HepG2 (cell line): ENCODE measurements around the gene CREB1. TPM values are rescaled to one million over a fixed set of nuclear protein-coding genes. Genes with fewer than 3 reads are reported as not detected.

ENCODE experiments used
- ATAC-seq: fragments of 200-7000 bp; cut with Tn5 transposase; 3 replicates; pipeline ENCODE4 v1.9.1; 2020; ENCODE audit warnings: mild to moderate bottlenecking, moderate library complexity
- BruUV-seq: library from RNA; stranded (reverse); fragments of 400-500 nt; replicated peaks from 2 replicates; lab custom pipeline; 2021; lab: Mats Ljungman, UMichigan
- CTCF ChIA-PET: fragments of 300-600 bp; formaldehyde crosslinking; extraction: SDS; loops from one replicate; lab custom pipeline; 2021; ENCODE audit warnings: low total read pairs, inconsistent platforms, low intra/inter-chr PET ratio; lab: Yijun Ruan, JAX
- POLR2A ChIA-PET: fragments of 350-600 bp; sonication (Branson Sonifier 250); formaldehyde crosslinking; loops from one replicate; lab custom pipeline; 2020; ENCODE audit warnings: antibody characterized with exemption, inconsistent platforms; lab: Yijun Ruan, JAX
- DNase-seq: peaks from one replicate; pipeline ENCODE4 v3.0.0-alpha.2; 2015; ENCODE audit warnings: low spot score
- FAIRE-seq: peaks from 3 replicates; lab custom pipeline; 2011; peaks lifted over from hg19 to GRCh38; lab: Jason Lieb, UNC
- H2AFZ ChIP-seq: one replicate; pipeline ENCODE4 v1.6.1; 2011; ENCODE audit warnings: low read length, inconsistent platforms
- H3K27ac ChIP-seq: fragments of 300-600 bp; 3 replicates; pipeline ENCODE4 v1.8.0; 2011; ENCODE audit warnings: mixed run types, mild to moderate bottlenecking, mixed read lengths, low read length, inconsistent platforms; ENCODE audit not compliant: insufficient read depth; ENCODE audit errors: extremely low read length
- H3K27me3 ChIP-seq, 2 experiments: fragments of 200-600 bp in 1 of 2; 2 replicates in 1 of 2; 3 replicates in 1 of 2; pipeline versions ENCODE4 v1.6.0 to v1.8.0; 2011; ENCODE audit warnings: low read length in 2 of 2, mild to moderate bottlenecking in 2 of 2, moderate library complexity in 2 of 2, inconsistent platforms in 1 of 2; ENCODE audit not compliant: insufficient read depth in 2 of 2, control insufficient read depth in 1 of 2
- H3K36me3 ChIP-seq, 2 experiments: fragments of 200-600 bp in 1 of 2; replicated peaks in 1 of 2; 2 replicates in 1 of 2; 3 replicates in 1 of 2; pipeline versions ENCODE4 v1.5.1 to v1.8.0; 2011; ENCODE audit warnings: low read length in 2 of 2, inconsistent platforms in 1 of 2; ENCODE audit not compliant: insufficient read depth in 2 of 2, control insufficient read depth in 1 of 2
- H3K4me1 ChIP-seq: 2 replicates; pipeline ENCODE4 v1.5.1; 2012; ENCODE audit warnings: low read length, inconsistent platforms; ENCODE audit not compliant: insufficient read depth
- H3K4me2 ChIP-seq: 2 replicates; pipeline ENCODE4 v1.6.0; 2011; ENCODE audit warnings: low read depth, low read length, inconsistent platforms
- H3K4me3 ChIP-seq, 3 experiments: fragments of 200-600 bp in 1 of 3; sonication (generic), shearing (Covaris generic) in 1 of 3; replicated peaks in 1 of 3; 2 replicates each; pipeline ENCODE4 v1.5.1; 2011 to 2016; ENCODE audit warnings: low read length in 3 of 3, inconsistent platforms in 2 of 3, low read depth in 2 of 3, mild to moderate bottlenecking in 2 of 3, control low read depth in 1 of 3, mixed read lengths in 1 of 3; ENCODE audit not compliant: insufficient read depth in 1 of 3
- H3K79me2 ChIP-seq: one replicate; pipeline ENCODE4 v1.6.1; 2011; ENCODE audit warnings: low read length, inconsistent platforms; ENCODE audit not compliant: insufficient read depth
- H3K9ac ChIP-seq: 2 replicates; pipeline ENCODE4 v1.6.0; 2011; ENCODE audit warnings: mild to moderate bottlenecking, low read depth, low read length, inconsistent platforms; ENCODE audit not compliant: insufficient read depth
- H3K9me3 ChIP-seq: 2 replicates; pipeline ENCODE4 v1.5.1; 2012; ENCODE audit warnings: mild to moderate bottlenecking, low read length
- H4K20me1 ChIP-seq: 2 replicates; pipeline ENCODE4 v1.6.0; 2011; ENCODE audit warnings: inconsistent platforms, mild to moderate bottlenecking, low read length, moderate library complexity; ENCODE audit not compliant: insufficient read depth
- AGO1 ChIP-seq: fragments of 200-400 bp; formaldehyde crosslinking; IDR thresholded peaks from 2 replicates; pipeline ENCODE4 v1.6.1; 2017; ENCODE audit warnings: mild to moderate bottlenecking, low read depth, low read length, moderate library complexity; ENCODE audit not compliant: poor library complexity, severe bottlenecking
- FOXA1 ChIP-seq, 2 experiments: fragments of 450-650 bp in 1 of 2; sonication (generic) in 1 of 2; formaldehyde crosslinking in 1 of 2; IDR thresholded peaks; 2 replicates each; pipeline versions ENCODE4 v1.4.0 to v1.6.1; 2016 to 2020; ENCODE audit warnings: missing genetic modification reagents in 1 of 2
- NFE2L1 ChIP-seq: sonication (generic); formaldehyde crosslinking; IDR thresholded peaks from 2 replicates; pipeline ENCODE4 v1.4.0; 2020; ENCODE audit warnings: missing genetic modification reagents, mild to moderate bottlenecking, borderline replicate concordance
- NR2C2 ChIP-seq: sonication (generic); formaldehyde crosslinking; IDR thresholded peaks from 2 replicates; pipeline ENCODE4 v1.4.0; 2020; ENCODE audit warnings: missing genetic modification reagents, mild to moderate bottlenecking, moderate library complexity, borderline replicate concordance
- WGBS: methylation state at CpG from one replicate; pipeline ENCODE4 v1.1.6; 2017; ENCODE audit warnings: low lambda C conversion rate; 5-methylcytosine and 5-hydroxymethylcytosine counted together
- in situ Hi-C: cut with HindIII; loops from 2 replicates; pipeline ENCODE4 v1.10.0; 2017; ENCODE audit warnings: low pct_unique_long_range_greater_than_20kb; ENCODE audit not compliant: extremely low pct_ligation_motif_present
- intact Hi-C: fragments of 100-400 bp; cut with micrococcal nuclease; formaldehyde crosslinking; loops from one replicate; pipeline ENCODE4 v1.10.0; 2022; ENCODE audit not compliant: unreplicated experiment
- polyA plus RNA-seq, 8 experiments: library from polyadenylated mRNA; depleted of rRNA in 3 of 8; stranded (reverse) in 7 of 8; unstranded in 1 of 8; fragments of >200 nt; fragmentation: Illumina TruSeq in 4 of 8; extraction: Trizol in 4 of 8; gene quantifications; 2 replicates each; pipeline versions ENCODE4 v1.2.1 to v1.2.3, GENCODE V29; 2011 to 2016; ENCODE audit warnings: low read depth in 4 of 8, missing spikeins in 1 of 8, mixed read lengths in 1 of 8; ENCODE audit not compliant: insufficient read depth in 1 of 8
- total RNA-seq, 5 experiments: library from RNA; depleted of rRNA; stranded (reverse); fragments of >200 nt; fragmentation: Illumina TruSeq; extraction: Trizol; gene quantifications; 2 replicates each; pipeline ENCODE4 v1.2.3, GENCODE V29; 2016; ENCODE audit warnings: low read depth in 1 of 5
- TF ChIP-seq, protein P1 (sequence below): sonication (generic); formaldehyde crosslinking; conservative IDR thresholded peaks from 2 replicates; pipeline ENCODE4 v1.4.0; 2020; ENCODE audit warnings: mild to moderate bottlenecking, missing genetic modification reagents, moderate library complexity
- TF ChIP-seq, protein P2 (sequence below): sonication (generic); formaldehyde crosslinking; IDR thresholded peaks from 2 replicates; pipeline ENCODE4 v1.8.0; 2022; ENCODE audit warnings: missing genetic modification reagents, mild to moderate bottlenecking, inconsistent platforms, borderline replicate concordance

CREB1 gene
- total and polyA plus RNA-seq, 2 of the 13 experiments (the other 11 are each of a cell fraction or from before 2014, with no cell fraction given), result 51.8 to 51.9 TPM

DNA sequence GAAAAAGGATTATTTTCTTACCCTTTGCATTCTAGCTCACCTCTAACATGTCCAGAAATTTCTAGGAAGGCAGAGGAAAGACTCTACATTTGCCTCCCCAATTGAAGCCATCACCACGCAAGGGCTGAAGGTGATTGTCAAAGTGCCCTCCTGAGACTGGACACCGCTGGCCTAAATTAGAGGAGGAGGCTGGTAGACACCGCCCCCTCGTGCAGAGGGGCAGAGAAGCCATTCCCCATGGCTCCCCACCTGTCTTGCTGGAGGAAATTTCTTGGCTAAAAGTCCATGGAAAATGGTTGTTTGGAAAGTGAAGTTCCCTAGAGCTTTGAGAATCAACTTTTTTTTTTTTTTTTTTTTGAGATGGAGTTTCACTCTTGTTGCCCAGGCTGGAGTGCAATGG is 31.3 kb upstream of the CREB1 start (continued):
- TF ChIP-seq, protein P1, sequence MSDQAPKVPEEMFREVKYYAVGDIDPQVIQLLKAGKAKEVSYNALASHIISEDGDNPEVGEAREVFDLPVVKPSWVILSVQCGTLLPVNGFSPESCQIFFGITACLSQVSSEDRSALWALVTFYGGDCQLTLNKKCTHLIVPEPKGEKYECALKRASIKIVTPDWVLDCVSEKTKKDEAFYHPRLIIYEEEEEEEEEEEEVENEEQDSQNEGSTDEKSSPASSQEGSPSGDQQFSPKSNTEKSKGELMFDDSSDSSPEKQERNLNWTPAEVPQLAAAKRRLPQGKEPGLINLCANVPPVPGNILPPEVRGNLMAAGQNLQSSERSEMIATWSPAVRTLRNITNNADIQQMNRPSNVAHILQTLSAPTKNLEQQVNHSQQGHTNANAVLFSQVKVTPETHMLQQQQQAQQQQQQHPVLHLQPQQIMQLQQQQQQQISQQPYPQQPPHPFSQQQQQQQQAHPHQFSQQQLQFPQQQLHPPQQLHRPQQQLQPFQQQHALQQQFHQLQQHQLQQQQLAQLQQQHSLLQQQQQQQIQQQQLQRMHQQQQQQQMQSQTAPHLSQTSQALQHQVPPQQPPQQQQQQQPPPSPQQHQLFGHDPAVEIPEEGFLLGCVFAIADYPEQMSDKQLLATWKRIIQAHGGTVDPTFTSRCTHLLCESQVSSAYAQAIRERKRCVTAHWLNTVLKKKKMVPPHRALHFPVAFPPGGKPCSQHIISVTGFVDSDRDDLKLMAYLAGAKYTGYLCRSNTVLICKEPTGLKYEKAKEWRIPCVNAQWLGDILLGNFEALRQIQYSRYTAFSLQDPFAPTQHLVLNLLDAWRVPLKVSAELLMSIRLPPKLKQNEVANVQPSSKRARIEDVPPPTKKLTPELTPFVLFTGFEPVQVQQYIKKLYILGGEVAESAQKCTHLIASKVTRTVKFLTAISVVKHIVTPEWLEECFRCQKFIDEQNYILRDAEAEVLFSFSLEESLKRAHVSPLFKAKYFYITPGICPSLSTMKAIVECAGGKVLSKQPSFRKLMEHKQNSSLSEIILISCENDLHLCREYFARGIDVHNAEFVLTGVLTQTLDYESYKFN, result no peak
- TF ChIP-seq FOXA1 (IDR thresholded peaks at IDR 0.05), result no peak
- TF ChIP-seq FOXA1 (CRISPR knock-in tag; IDR thresholded peaks at IDR 0.05), result no peak
- TF ChIP-seq, protein P2, sequence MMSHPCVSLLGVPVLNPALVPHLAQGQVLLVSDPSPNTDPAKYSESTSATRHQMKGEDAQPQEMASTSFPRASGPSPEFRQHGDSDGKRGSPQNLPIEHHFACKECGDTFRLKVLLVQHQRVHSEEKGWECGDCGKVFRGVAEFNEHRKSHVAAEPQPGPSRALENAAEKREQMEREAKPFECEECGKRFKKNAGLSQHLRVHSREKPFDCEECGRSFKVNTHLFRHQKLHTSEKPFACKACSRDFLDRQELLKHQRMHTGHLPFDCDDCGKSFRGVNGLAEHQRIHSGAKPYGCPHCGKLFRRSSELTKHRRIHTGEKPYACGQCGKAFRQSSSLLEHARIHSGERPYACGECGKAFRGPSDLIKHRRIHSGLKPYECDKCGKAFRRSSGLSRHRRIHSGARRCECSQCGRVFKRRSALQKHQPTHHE (CRISPR knock-in tag), result no peak
- no peak for TF ChIP-seq NFE2L1 (CRISPR knock-in tag)
- TF ChIP-seq AGO1, result no peak

DNA sequence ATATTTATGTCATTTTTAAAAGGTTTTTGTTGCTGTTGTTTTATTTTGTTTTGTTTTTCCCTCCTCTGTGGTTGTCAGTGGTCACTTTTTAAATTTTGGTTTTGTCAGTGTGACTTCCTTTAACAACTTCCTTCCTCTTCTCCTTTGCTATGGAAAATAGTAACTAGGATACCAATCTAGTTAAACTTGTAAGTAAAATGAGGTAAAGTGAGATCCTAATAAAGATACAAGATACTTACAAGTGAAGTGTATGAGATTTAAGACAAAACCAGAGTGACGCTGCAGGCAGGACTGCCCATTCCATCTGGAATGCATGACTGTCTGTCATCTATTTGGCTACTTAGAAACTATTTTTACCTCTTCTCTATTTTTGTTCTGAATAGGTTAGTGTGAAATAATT is 30.6 kb upstream of the CREB1 start:
- no peak for TF ChIP-seq NR2C2 (CRISPR knock-in tag)
- H3K4me2 ChIP-seq, result no peak overlapping the region
- WGBS, result 96% methylated on average over 1 of the region's 1 CpG
- no peak for DNase-seq
- no peaks in the 10 kb centered on the region for H3K4me1 ChIP-seq
- in situ Hi-C loops, result no loop called here
- ATAC-seq, result no peak
- no peaks in the 10 kb centered on the region for H3K79me2 ChIP-seq
- no peak overlapping the region for H3K4me3 ChIP-seq
- H3K36me3 ChIP-seq, result no peaks in the 10 kb centered on the region
- H3K27me3 ChIP-seq, result no peaks in the 10 kb centered on the region
- no peak overlapping the region for H3K9ac ChIP-seq
- no peaks in the 10 kb centered on the region for H4K20me1 ChIP-seq
- H3K27ac ChIP-seq, result no peak overlapping the region
- CTCF ChIA-PET, result no interaction called here
- FAIRE-seq, result peak; percentile 4
- intact Hi-C loops, result no loop called here
- POLR2A ChIA-PET, result no interaction called here
- H3K9me3 ChIP-seq, result no peaks in the 10 kb centered on the region
- no peak overlapping the region for H2AFZ ChIP-seq
- no TSS peak for BruUV-seq
